ENCODE data around the gene TXNL4B.
A peak's percentile ranks its signal among the peaks of the same experiment; 100 is the strongest.
"Not testable (repeated sequence)": the region's sequence is repeated elsewhere in the genome, so short reads cannot be mapped to it uniquely, and the experiment has no call there.

The TXNL4B gene

GRCh38 chr16:72111657-72112451, 18.4 kb upstream of the TXNL4B start:
- DNase-seq (ENCODE audit: low spot score), result no peak

- DNase-seq (ENCODE audit: low spot score), result no peak
Measured at GRCh38 chr16:72110662-72111615, 17.5 kb upstream of the TXNL4B start.

DNA sequence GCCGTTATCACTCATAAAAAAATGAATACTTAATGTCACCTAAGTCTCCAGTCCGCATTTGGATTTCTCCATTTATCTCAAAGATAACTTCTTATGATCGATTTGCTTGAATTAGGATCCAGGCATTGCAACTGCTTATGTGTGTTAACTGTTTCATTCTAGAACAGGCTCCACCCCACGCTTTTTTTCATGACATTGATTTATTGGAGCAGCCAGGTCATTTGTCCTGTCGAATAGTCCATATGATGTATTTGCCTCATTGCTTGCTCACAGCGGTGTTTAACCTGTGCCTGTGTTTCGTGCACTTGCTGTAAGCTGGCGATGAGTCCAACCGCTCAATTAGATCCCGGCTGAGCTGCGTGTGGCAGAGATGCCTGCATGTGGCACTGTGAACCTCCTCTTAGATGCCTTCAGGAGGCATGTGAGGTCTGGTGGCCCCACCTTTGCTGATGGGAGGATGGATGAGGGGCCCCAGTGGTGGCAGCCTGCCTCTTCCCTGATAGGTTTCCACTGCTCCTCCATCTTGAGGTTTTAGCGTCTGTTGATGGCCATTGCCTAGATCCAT, 16.6 kb upstream of the TXNL4B start:
- DNase-seq (ENCODE audit: low spot score), result no peak

DNA sequence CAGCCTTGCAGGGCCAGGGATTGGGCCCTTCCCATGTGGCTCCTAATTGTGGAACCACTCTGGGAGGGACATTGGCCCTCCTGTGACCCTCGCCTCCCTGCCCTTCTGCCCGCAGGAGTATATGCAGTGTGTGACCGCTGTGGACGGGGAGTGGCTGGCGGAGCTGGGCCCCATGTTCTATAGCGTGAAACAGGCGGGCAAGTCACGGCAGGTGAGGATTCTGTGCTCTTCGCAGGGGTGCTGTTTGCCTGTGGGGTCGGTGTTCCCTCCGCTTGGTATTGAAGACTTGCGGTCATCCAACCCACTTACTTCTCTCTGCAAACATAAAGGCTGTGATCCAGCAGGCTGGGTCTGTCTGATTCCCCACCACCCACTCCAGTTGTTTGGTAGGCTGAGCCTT, 15.9 kb upstream of the TXNL4B start:
- no peak for DNase-seq (ENCODE audit: low spot score)

GRCh38 chr16:72108353-72109102, 15.1 kb upstream of the TXNL4B start:
- DNase-seq (ENCODE audit: low spot score), result no peak

DNA sequence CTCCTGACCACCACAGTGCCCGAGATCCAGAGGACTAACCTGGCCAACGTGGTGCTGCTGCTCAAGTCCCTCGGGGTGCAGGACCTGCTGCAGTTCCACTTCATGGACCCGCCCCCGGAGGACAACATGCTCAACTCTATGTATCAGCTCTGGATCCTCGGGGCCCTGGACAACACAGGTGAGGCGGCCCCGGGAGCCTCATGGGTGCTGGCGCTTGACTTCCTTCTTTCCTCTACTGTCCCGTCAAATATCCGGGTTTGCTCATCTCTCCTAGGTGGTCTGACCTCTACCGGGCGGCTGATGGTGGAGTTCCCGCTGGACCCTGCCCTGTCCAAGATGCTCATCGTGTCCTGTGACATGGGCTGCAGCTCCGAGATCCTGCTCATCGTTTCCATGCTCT, 14.0 kb upstream of the TXNL4B start:
- DNase-seq (ENCODE audit: low spot score), result no peak

GRCh38 chr16:72105978-72106377, 12.6 kb upstream of the TXNL4B start:
- no peak for DNase-seq (ENCODE audit: low spot score)

GRCh38 chr16:72104905-72105304, 11.5 kb upstream of the TXNL4B start:
- no peak for DNase-seq (ENCODE audit: low spot score)

DNA sequence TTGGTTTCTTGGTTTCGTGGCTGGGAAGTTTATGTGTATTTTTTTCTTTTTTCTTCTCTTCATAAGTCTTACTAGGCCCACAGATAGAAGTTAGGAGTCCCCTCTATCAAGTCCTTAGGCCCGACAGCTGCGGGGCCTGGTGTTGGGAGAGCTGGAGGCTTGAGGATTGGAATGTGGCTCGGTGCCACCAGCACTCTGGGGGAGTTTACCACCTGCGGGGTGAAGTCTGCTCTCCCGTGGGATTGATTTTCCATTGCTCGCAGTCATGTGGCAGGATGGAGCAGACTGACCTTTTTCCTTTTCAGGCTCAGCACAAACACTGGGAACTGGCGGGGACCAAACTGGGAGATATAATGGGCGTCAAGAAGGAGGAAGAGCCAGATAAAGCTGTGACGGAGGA, 7.8 kb upstream of the TXNL4B start:
- DNase-seq (ENCODE audit: low spot score), result no peak

GRCh38 chr16:72099377-72099818, 6.0 kb upstream of the TXNL4B start:
- DNase-seq (ENCODE audit: low spot score), result peak; percentile 77

DNA sequence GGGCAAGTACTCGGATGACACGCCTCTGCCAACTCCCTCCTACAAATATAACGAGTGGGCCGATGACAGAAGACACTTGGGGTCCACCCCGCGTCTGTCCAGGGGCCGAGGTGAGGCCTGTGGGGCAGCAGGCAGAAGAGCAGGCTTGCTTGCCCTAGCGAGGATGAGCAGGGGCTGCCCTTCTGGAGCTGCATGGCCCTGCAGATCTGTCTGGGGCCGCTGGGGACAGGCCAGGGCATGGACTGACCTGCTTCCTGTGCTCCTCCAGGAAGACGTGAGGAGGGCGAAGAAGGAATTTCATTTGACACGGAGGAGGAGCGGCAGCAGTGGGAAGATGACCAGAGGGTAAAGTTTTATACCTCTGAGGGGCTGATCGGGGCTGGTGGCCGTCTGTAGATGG, 5.5 kb upstream of the TXNL4B start:
- DNase-seq (ENCODE audit: low spot score), result no peak

GRCh38 chr16:72094266-72094610, 818 bp upstream of the TXNL4B start:
- peak; percentile 26 for DNase-seq (ENCODE audit: low spot score)

- DNase-seq (ENCODE audit: low spot score), result no peak
Measured at GRCh38 chr16:72092832-72093447, 480 bp downstream of the TXNL4B start.

DNA sequence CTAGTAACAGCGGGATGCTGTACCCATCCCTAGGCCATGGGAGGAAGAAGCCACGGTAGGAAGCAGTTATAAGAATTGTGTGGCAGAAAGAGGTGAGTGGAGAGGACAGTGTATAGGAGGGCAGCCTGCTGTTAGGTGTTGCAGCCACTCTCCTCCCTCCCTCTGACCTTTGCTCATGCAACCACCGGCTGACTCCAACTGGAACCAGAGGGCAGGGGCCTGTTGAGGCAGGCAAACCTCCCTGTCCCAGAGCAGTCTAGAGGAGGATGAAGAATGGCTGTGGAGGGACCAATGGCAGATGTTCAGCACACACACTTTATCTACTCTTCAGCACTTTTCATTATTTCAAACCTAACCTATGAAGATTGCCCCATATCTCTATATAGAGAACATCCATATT, 2.2 kb downstream of the TXNL4B start:
- DNase-seq (ENCODE audit: low spot score), result no peak

GRCh38 chr16:72085002-72085401, 8.4 kb downstream of the TXNL4B start:
- no peak for DNase-seq (ENCODE audit: low spot score)

GRCh38 chr16:72084445-72084844, 9.0 kb downstream of the TXNL4B start:
- DNase-seq (ENCODE audit: low spot score), result no peak

- no peak for DNase-seq (ENCODE audit: low spot score)
Measured at GRCh38 chr16:72083778-72084404, 9.5 kb downstream of the TXNL4B start.

- not testable (repeated sequence) for DNase-seq (ENCODE audit: low spot score)
Measured at GRCh38 chr16:72076991-72077706, 16.3 kb downstream of the TXNL4B start.

- not testable (repeated sequence) for DNase-seq (ENCODE audit: low spot score)
Measured at GRCh38 chr16:72075067-72075466, 18.4 kb downstream of the TXNL4B start.

GRCh38 chr16:72073560-72074230, 19.7 kb downstream of the TXNL4B start:
- DNase-seq (ENCODE audit: low spot score), result no peak
